Fibroblast of lung (primary cell): ENCODE results near the gene SEPTIN5.

Experiments used
- EZH2 ChIP-seq: IDR thresholded peaks from 2 replicates; pipeline ENCODE4 v1.5.1; 2012; ENCODE audit warnings: low read length, control low read depth, mild to moderate bottlenecking; ENCODE audit errors: missing control alignments
- TF ChIP-seq, protein P1 (sequence below), 2 donors: IDR thresholded peaks in 1 of 2; conservative IDR thresholded peaks in 1 of 2; 1 replicate in 1 of 2; 2 replicates in 1 of 2; pipeline ENCODE4 v1.5.1; 2011 to 2012; ENCODE audit warnings: low read length in 2 of 2, control low read depth in 1 of 2, inconsistent platforms in 1 of 2, low read depth in 1 of 2, mild to moderate bottlenecking in 1 of 2

DNA sequence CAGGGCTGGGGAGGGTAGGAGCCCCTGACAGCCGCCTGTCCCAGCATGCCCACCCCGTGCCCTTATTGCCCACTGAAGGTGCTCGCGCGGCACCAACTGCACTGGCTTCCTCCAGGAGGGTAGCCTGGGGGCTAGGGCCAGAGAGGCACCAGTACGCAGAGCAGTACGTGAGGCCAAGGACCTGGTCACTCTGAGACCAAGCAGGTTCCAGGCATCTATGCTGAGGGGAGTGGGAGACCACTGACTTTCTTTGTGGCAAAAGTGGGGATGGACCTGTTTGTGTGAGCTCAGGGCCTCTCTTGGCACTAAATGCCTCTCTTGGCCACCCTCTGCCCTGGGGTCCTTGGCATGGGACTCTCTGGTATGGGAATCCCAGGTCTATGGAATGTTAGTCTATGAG lies 19.9 kb downstream of the SEPTIN5 start:
- TF ChIP-seq, protein P1, sequence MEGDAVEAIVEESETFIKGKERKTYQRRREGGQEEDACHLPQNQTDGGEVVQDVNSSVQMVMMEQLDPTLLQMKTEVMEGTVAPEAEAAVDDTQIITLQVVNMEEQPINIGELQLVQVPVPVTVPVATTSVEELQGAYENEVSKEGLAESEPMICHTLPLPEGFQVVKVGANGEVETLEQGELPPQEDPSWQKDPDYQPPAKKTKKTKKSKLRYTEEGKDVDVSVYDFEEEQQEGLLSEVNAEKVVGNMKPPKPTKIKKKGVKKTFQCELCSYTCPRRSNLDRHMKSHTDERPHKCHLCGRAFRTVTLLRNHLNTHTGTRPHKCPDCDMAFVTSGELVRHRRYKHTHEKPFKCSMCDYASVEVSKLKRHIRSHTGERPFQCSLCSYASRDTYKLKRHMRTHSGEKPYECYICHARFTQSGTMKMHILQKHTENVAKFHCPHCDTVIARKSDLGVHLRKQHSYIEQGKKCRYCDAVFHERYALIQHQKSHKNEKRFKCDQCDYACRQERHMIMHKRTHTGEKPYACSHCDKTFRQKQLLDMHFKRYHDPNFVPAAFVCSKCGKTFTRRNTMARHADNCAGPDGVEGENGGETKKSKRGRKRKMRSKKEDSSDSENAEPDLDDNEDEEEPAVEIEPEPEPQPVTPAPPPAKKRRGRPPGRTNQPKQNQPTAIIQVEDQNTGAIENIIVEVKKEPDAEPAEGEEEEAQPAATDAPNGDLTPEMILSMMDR (conservative IDR thresholded peaks at IDR 0.05 in 1 of 2, IDR thresholded peaks at IDR 0.05 in 1 of 2; ENCODE audit: low read depth in 1 of 2, low read length in 2 of 2) = no peak
- no peak for TF ChIP-seq EZH2
